Right lobe of liver (tissue), 6 donors: ENCODE measurements around the gene CCNK. TPM values are rescaled to one million over a fixed set of nuclear protein-coding genes. Genes with fewer than 3 reads are reported as not detected.

Experiments
- ATAC-seq, 4 donors: fragments of 200-7000 bp; cut with Tn5 transposase; one replicate each; pipeline ENCODE4 v1.9.1; 2020; ENCODE audit warnings: mild to moderate bottlenecking in 4 of 4, moderate library complexity in 4 of 4
- DNase-seq, 3 donors: peaks; one replicate each; pipeline ENCODE4 v3.0.0-alpha.2; 2020
- H3K27ac ChIP-seq, 3 donors: fragments of 200-600 bp; one replicate each; pipeline ENCODE4 v1.8.0; 2022
- H3K27me3 ChIP-seq, 2 donors: fragments of 200-600 bp; one replicate each; pipeline ENCODE4 v1.8.0; 2022
- H3K36me3 ChIP-seq, 4 donors: fragments of 200-600 bp; sonication (generic) in 1 of 4; one replicate each; pipeline versions ENCODE4 v1.5.1 to v1.8.0; 2017 to 2022; ENCODE audit warnings: control low read depth in 1 of 4
- H3K4me1 ChIP-seq, 4 donors: fragments of 200-600 bp; sonication (generic) in 1 of 4; one replicate each; pipeline versions ENCODE4 v1.5.1 to v1.8.0; 2017 to 2022; ENCODE audit warnings: control low read depth in 1 of 4
- H3K4me3 ChIP-seq, 3 donors: fragments of 200-600 bp; one replicate each; pipeline ENCODE4 v1.8.0; 2022
- H3K9me3 ChIP-seq, 4 donors: fragments of 200-600 bp; sonication (generic) in 1 of 4; one replicate each; pipeline versions ENCODE4 v1.5.1 to v1.8.0; 2017 to 2022; ENCODE audit warnings: control low read depth in 1 of 4
- POLR2A ChIP-seq: fragments of 450-650 bp; IDR thresholded peaks from one replicate; pipeline ENCODE4 v1.6.1; 2017; ENCODE audit warnings: antibody characterized with exemption, mild to moderate bottlenecking
- WGBS: methylation state at CpG from one replicate; pipeline ENCODE4 v1.1.6; 2018; ENCODE audit warnings: low coverage, low lambda C conversion rate; ENCODE audit not compliant: insufficient coverage; ENCODE audit errors: missing lambda C conversion rate; 5-methylcytosine and 5-hydroxymethylcytosine counted together
- intact Hi-C, 2 donors: fragments of 100-400 bp; cut with DNase I; formaldehyde crosslinking; loops; one replicate each; pipeline versions ENCODE4 v1.11.2 to v1.14.1; 2022
- total RNA-seq, 6 experiments: library from RNA; depleted of rRNA in 2 of 6; stranded (reverse); fragments of >200 nt in 2 of 6; fragmentation: NEBNext Ultra II Directional in 3 of 6; extraction: Animal tissue kit (Norgen Biotek cat#: 25700) in 3 of 6; gene quantifications; one replicate each; pipeline versions ENCODE4 v1.1.0 to v1.2.4, GENCODE V29; 2016 to 2023
- TF ChIP-seq, protein P1 (sequence below), 4 donors: fragments of 200-600 bp in 3 of 4; fragments of 450-650 bp in 1 of 4; IDR thresholded peaks; one replicate each; pipeline versions ENCODE4 v1.5.1 to v1.8.0; 2016 to 2022; ENCODE audit warnings: antibody characterized with exemption in 4 of 4, mild to moderate bottlenecking in 2 of 4
- donor health status: DM: no; HTN: yes; CAD: no.
- donor health status: DM: no; HTN: no; CAD: no.
- donor health status: DM: no; HTN: no; CAD: no.
- donor health status: DM: no; HTN: yes; CAD: no.
- donor health status: DM: no; HTN: yes; CAD: no.

Gene CCNK
- total RNA-seq, 6 experiments from 2014 or later: 11.8 to 23.4 (median 15.4) TPM

GRCh38 chr14:99509871-99510555, 28.8 kb downstream of the CCNK start:
- H3K36me3 ChIP-seq: peaks cover 0 to 42% (median 9%) of the 10 kb centered on the region in 4 donors

DNA sequence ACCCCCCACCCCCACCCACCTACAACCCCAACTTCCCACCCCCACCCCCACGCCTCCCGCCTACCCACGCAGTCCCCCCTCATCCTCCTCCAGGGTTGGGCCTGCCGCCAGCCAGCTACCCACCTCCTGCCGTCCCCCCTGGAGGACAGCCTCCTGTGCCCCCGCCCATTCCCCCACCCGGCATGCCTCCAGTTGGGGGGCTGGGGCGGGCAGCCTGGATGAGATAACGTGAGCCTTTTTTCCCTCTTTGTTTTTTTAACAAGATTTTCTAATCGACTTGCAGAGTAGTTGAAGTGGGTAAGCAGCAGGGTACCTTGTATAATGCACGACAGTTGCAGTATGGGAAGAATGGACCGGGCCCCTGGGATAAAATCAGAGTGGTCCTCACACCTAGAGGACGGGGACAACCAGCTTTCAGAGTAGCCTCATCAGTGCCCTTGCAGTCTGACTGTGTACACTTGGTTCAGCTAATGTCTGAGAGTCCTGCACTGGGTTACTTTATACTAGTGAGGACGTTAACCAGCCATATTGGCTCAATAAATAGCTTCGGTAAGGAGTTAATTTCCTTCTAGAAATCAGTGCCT, 29.4 kb downstream of the CCNK start:
- TF ChIP-seq, protein P1, sequence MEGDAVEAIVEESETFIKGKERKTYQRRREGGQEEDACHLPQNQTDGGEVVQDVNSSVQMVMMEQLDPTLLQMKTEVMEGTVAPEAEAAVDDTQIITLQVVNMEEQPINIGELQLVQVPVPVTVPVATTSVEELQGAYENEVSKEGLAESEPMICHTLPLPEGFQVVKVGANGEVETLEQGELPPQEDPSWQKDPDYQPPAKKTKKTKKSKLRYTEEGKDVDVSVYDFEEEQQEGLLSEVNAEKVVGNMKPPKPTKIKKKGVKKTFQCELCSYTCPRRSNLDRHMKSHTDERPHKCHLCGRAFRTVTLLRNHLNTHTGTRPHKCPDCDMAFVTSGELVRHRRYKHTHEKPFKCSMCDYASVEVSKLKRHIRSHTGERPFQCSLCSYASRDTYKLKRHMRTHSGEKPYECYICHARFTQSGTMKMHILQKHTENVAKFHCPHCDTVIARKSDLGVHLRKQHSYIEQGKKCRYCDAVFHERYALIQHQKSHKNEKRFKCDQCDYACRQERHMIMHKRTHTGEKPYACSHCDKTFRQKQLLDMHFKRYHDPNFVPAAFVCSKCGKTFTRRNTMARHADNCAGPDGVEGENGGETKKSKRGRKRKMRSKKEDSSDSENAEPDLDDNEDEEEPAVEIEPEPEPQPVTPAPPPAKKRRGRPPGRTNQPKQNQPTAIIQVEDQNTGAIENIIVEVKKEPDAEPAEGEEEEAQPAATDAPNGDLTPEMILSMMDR (IDR thresholded peaks at IDR 0.05): no peak
- no peak for TF ChIP-seq POLR2A
- H3K36me3 ChIP-seq: peaks cover 0 to 42% (median 7%) of the 10 kb centered on the region in 4 donors
- intact Hi-C loops: no loop called here
- ATAC-seq (no peak), DNase-seq (no peak)
- H3K4me1 ChIP-seq: peaks cover 0 to 10% (median 3%) of the 10 kb centered on the region in 4 donors
- H3K4me3 ChIP-seq: no peak overlapping the region
- H3K27ac ChIP-seq: no peak overlapping the region
- H3K9me3 ChIP-seq: no peaks in the 10 kb centered on the region
- WGBS: 76% methylated on average over 14 of the region's 15 CpGs
- no peaks in the 10 kb centered on the region for H3K27me3 ChIP-seq

More at GRCh38 chr14:99509871-99510555, 28.8 kb downstream of the CCNK start:
- DNase-seq (no peak), ATAC-seq (no peak)
- Histone ChIP-seq H3K4me1 (peaks cover 0 to 10% (median 3%) of the 10 kb centered on the region in 4 donors), H3K27me3 (no peaks in the 10 kb centered on the region), H3K9me3 (no peaks in the 10 kb centered on the region), H3K4me3 (no peak overlapping the region), H3K27ac (no peak overlapping the region)
- TF ChIP-seq, protein P1 (IDR thresholded peaks at IDR 0.05): no peak
- no peak for TF ChIP-seq POLR2A
- intact Hi-C loops: no loop called here
- WGBS: 100% methylated on average over 4 of the region's 27 CpGs

DNA sequence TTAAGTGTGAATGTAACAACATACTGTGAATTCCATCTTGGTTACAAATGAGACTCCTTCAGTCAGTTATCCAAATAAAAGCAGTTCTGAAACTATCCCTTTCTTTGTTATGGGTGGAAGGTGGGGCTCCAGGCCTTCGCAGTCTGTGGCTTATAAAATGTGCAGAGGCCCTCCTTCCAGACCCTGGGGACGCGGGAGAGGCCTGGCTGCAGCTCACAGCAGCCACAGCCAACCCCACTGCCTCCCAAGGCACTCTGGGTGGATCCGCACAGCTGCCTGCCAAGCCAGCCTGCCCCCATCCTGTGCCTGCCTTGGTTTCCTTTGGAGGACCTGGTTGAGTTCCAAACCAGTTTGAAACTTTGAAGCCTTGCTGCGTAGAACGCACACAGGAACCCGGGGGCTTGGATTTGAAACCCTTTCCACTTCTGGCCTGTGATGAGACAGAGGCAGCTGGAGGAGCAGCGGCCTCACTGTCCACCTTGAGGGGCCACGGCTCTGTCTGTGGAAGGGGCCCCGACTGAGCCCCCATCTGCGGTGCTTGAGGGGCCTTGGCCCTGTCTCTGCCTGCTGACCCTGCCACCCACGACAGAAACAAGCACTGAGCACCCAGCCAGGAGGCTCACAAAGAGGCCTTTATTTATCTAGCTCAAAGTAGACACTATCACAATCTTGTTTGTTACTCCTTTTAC, 30.4 kb downstream of the CCNK start:
- DNase-seq (no peak), ATAC-seq (no peak)
- no peaks in the 10 kb centered on the region for H3K9me3 ChIP-seq
- H3K4me3 ChIP-seq: no peak overlapping the region
- peaks cover 0 to 37% (median 7%) of the 10 kb centered on the region in 4 donors for H3K36me3 ChIP-seq
- H3K4me1 ChIP-seq: peaks cover 0 to 10% (median 3%) of the 10 kb centered on the region in 4 donors
- H3K27ac ChIP-seq: no peak overlapping the region
- no peaks in the 10 kb centered on the region for H3K27me3 ChIP-seq
- intact Hi-C loops: no loop called here
- 44% methylated on average over 1 of the region's 12 CpGs for WGBS
- TF ChIP-seq POLR2A: no peak
- TF ChIP-seq, protein P1 (IDR thresholded peaks at IDR 0.05): no peak

DNA sequence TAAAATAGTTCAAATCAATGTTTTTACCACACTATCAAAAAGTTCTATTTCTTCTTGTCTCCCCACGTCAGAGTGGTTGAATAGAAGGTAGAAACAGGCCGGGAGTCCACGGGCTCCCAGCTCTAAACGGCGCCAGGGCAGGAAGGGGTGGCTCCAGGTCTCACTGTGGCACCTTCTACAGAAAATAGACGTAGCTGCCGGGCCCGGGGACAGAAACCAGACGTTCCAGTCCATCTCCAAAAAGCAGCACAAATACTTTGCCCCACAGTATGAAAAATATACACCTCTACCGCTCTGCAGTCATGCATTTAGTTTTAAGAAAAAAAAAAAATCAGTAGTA, 30.9 kb downstream of the CCNK start:
- DNase-seq (no peak), ATAC-seq (no peak)
- WGBS: 68% methylated on average over 7 of the region's 10 CpGs
- Histone ChIP-seq H3K4me1 (peaks cover 0 to 10% (median 3%) of the 10 kb centered on the region in 4 donors), H3K27me3 (no peaks in the 10 kb centered on the region), H3K4me3 (no peak overlapping the region), H3K9me3 (no peaks in the 10 kb centered on the region), H3K36me3 (peaks cover 0 to 31% (median 4%) of the 10 kb centered on the region in 4 donors), H3K27ac (no peak overlapping the region)
- TF ChIP-seq, protein P1 (IDR thresholded peaks at IDR 0.05): no peak
- TF ChIP-seq POLR2A: no peak
- intact Hi-C loops: no loop called here
